ENCODE measurements around the gene COA1. TPM values are rescaled to one million over a fixed set of nuclear protein-coding genes. Genes with fewer than 3 reads are reported as not detected.
A peak's percentile ranks its signal among the peaks of the same experiment; 100 is the strongest.

The COA1 gene
- total RNA-seq, 2 donors from 2014 or later = 53.6 to 56.0 TPM

DNA sequence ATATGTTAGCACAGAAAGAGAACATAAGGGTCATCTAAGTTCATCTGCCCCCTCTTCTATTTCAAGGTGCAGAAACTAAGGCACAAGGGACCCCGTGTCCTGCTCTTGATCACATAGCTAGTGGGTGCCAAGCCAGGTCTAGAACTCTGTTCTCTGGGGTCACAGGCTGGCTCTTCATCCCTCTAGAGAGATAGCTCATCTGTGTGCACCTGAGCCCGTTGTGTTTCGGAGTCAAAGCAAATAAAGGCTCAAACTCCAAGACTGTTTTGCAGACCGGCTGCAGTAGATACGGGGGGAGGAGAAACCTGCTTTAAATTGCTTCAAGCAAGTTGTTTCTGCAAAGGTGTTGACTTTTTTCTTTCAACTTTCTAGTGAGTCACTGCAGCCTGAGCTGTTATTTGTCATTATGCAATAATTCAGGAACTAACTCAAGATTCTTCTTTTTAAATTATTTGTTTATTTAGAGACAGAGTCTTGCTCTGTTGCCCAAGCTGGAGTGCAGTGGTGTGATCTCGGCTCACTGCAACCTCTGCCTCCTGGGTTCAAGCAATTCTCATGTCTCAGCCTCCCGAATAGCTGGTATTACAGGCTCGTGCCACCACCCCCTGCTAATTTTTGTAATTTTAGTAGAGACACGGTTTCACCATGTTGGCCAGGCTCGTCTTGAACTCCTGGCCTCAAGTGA lies 35.6 kb upstream of the COA1 start:
- Histone ChIP-seq H3K4me1 (peaks cover 0 to 13% of the 10 kb centered on the region in 2 donors), H3K27me3 (no peaks in the 10 kb centered on the region), H3K9me3 (no peaks in the 10 kb centered on the region), H3K4me3 (no peak overlapping the region), H3K36me3 (no peaks in the 10 kb centered on the region), H3K27ac (no peak overlapping the region)
- TF ChIP-seq, protein P1, sequence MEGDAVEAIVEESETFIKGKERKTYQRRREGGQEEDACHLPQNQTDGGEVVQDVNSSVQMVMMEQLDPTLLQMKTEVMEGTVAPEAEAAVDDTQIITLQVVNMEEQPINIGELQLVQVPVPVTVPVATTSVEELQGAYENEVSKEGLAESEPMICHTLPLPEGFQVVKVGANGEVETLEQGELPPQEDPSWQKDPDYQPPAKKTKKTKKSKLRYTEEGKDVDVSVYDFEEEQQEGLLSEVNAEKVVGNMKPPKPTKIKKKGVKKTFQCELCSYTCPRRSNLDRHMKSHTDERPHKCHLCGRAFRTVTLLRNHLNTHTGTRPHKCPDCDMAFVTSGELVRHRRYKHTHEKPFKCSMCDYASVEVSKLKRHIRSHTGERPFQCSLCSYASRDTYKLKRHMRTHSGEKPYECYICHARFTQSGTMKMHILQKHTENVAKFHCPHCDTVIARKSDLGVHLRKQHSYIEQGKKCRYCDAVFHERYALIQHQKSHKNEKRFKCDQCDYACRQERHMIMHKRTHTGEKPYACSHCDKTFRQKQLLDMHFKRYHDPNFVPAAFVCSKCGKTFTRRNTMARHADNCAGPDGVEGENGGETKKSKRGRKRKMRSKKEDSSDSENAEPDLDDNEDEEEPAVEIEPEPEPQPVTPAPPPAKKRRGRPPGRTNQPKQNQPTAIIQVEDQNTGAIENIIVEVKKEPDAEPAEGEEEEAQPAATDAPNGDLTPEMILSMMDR (IDR thresholded peaks at IDR 0.05) = no peak
- DNase-seq (ENCODE audit: low spot score) = no peak

DNA sequence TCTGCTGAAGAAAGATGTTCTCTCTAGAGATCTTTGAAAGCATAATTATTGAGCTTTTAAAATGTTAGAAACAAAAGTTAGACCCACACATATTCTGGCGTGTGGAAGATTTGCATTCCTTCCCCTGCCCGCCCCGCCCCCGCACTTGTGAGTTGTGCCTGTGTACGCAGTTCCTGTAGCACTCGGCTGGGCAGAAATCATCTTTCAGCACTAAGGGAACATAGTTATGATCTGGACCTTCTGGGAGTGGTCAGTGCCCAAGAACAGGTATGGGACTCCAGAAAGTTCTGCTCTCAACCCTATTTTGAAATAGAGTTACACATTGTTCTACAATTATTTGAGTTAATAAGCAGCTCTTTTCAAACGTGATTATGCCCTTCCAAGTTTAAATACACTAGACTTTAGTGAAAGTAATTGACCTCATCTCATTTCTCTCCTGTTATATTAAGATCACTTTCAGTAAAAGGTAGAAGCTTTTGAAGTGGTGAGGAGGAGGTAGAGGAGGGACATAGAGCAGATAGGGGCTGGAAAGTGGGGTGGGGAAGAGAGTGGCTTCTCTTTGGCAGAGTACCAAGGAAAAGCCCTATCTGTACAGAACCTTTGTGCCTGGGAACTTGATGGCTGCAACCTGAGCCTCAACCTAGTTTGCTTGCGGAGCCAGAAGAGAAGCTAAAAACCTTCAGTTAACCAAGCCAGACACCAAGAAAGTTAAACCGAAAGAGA lies 34.9 kb upstream of the COA1 start:
- peaks cover 0 to 19% of the 10 kb centered on the region in 2 donors for H3K4me1 ChIP-seq
- no peaks in the 10 kb centered on the region for H3K36me3 ChIP-seq
- TF ChIP-seq, protein P1 (IDR thresholded peaks at IDR 0.05) = no peak
- DNase-seq (ENCODE audit: low spot score) = no peak
- H3K9me3 ChIP-seq = no peaks in the 10 kb centered on the region
- no peaks in the 10 kb centered on the region for H3K27me3 ChIP-seq
- H3K27ac ChIP-seq = peak overlapping the region in 1 of 2 donors; percentile 3
- no peak overlapping the region for H3K4me3 ChIP-seq

DNA sequence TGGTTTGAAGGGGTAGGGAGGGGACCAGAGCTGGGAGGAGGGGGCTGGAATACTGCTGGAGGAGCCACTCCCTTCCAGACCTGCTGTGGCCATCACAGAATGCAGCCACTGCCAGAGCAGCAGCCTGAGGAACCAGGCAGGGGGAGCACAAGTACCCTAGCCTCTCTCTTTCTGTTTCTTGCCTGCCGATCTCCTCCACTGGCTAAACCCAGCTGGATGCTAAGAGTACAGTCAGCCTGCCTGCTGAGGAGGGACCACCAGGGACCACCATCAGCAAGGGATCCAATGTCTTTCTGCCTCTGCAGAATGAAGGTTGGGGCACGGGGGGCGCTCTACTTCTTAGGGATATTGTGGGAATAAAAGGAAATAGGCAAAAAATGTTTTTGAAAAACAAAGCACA lies 33.9 kb upstream of the COA1 start:
- Histone ChIP-seq H3K27me3 (no peaks in the 10 kb centered on the region), H3K9me3 (no peaks in the 10 kb centered on the region), H3K4me3 (no peak overlapping the region), H3K27ac (no peak overlapping the region), H3K36me3 (no peaks in the 10 kb centered on the region), H3K4me1 (peaks cover 0 to 23% of the 10 kb centered on the region in 2 donors)
- DNase-seq (ENCODE audit: low spot score) = no peak
- TF ChIP-seq, protein P1 (IDR thresholded peaks at IDR 0.05) = no peak

DNA sequence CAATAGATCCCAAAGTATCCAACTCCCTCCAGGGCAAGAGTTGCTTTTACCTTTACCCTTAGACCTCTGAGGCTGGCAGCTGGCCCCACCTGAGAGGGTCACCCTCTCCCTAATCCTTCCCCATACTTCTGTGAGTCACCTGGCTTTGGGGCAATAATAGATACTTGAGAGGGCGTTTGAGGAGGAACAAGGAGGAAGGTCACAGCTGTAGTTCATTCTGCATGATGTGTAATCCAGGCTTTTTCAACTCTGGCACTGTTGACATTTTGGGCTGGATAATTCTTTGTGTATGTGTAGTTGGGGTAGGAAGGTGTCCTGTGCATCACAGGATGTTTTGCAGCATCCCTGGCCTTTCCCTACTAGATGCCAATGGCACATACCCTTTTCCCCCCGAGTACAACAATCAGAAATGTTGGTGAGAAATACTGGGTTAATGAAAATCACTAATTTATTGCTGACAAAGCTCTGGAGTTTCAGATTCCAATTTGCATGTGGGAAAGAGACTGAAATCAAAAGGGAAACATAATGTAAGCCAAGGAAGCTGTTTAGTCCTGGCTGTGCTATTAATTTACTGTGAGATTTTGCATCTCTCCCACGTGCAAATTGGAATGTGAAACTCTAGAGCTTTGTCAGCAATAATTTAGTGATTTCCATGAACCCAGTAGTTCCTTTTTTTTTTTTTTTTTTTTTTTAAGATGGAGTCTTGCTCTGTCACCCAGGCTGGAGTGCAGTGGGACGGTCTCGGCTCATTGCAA lies 32.8 kb upstream of the COA1 start:
- H3K4me3 ChIP-seq = no peak overlapping the region
- H3K4me1 ChIP-seq = peaks cover 0 to 28% of the 10 kb centered on the region in 2 donors
- no peaks in the 10 kb centered on the region for H3K36me3 ChIP-seq
- no peaks in the 10 kb centered on the region for H3K9me3 ChIP-seq
- DNase-seq (ENCODE audit: low spot score) = no peak
- no peak overlapping the region for H3K27ac ChIP-seq
- TF ChIP-seq, protein P1 (IDR thresholded peaks at IDR 0.05) = no peak
- H3K27me3 ChIP-seq = no peaks in the 10 kb centered on the region

DNA sequence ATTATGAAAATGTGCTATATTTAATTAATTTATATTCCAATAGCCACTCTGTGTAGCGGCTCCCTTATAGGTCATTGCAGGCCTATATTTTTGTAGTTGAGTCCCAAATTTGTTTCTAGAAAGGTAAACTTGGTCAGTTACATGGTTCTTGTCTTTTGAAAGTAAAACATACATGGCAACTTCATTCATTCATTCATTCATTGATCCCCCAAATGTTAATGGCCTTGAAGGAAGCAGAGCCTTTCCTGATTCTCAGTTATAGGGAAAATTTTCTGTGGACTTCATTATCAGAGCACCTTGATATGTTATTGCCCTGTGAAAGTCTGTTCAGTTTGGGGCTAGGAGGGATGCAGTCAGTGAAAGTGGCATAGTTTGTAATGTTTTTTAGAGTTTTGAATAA lies 32.1 kb upstream of the COA1 start:
- Histone ChIP-seq H3K36me3 (no peaks in the 10 kb centered on the region), H3K9me3 (no peaks in the 10 kb centered on the region), H3K4me1 (peaks cover 0 to 28% of the 10 kb centered on the region in 2 donors), H3K27me3 (no peaks in the 10 kb centered on the region), H3K27ac (no peak overlapping the region), H3K4me3 (no peak overlapping the region)
- TF ChIP-seq, protein P1 (IDR thresholded peaks at IDR 0.05) = no peak
- no peak for DNase-seq (ENCODE audit: low spot score)
